Hepatic stellate cell (primary cell): ENCODE measurements around the gene RDH12.
"Not testable (repeated sequence)": the region's sequence is repeated elsewhere in the genome, so short reads cannot be mapped to it uniquely, and the experiment has no call there.

Source experiments
- DNase-seq: peaks from one replicate; pipeline ENCODE4 v3.0.0; 2011; ENCODE audit warnings: low spot score

RDH12 gene

DNA sequence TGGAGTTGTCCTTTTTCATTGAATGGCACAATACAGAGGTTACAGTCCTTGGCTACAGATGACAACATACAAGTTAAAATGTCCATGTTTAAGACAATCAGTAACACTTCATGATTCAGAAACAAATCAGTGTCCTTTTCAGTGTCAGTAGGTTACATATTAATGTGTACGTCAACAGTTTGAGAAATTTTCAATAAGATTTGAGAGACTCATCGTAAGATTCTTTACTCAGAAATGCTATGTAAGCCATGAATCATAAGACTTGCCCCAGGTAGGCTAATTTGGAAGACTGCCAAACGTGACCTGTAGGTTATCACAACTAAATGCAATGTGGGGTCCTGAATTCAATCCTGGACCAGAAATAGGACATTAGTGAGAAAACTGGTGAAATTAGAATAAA lies 3.5 kb downstream of the RDH12 start:
- no peak for DNase-seq

DNA sequence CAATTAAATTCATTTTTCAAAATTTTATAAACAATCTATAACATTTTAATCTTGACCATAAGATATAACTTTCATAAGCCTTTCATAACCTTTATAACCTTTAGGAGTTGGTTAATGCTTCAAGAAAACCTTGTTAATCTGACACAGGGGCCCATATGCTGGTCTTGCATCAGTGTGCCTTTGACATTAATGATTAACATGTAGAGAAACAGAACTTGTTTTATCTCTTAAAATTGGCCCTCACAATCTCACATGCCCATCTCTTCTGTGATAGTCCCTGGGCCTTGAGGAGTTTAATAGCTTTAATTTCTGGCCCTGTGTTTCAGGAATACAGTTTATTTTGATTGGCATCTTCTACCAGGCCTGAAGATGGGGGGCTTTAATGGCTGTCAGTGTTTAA lies 7.7 kb downstream of the RDH12 start:
- not testable (repeated sequence) for DNase-seq

DNA sequence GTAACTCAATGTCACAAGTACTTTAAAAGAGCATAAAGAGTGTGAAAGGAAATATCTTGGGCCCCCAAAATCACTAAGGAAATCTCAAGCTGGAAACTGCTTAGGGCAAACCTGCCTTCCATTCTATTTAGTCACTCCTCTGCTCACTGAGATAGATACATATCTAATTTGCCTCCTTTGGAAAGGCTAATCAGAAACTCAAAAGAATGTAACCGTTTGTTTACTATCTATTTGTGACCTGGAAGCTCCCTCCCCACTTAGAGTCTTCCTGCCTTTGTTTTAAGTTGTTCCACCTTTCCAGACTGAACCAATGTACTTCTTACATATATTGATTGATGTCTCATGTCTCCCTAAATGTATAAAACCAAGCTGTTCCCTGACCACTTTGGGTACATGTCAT lies 8.1 kb downstream of the RDH12 start:
- DNase-seq, result not testable (repeated sequence)

DNA sequence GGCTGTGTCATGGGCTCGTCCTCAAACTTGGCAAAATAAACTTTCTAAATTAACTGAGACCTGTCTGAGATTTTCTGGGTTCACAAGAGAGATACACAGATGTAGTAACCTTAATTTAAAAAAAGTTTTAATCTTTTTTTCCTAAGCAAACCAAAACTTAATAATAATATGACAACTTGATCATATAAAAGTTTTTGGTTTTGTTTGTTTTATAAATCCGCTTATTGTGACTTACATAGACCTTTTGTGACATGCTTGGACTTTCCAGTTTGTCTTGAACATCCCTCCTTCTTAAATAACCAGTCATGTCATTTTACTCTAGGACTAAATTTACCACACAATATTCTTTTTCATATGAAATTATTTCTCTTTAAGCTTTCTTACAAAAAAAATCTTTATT lies 8.5 kb downstream of the RDH12 start:
- DNase-seq, result no peak

DNA sequence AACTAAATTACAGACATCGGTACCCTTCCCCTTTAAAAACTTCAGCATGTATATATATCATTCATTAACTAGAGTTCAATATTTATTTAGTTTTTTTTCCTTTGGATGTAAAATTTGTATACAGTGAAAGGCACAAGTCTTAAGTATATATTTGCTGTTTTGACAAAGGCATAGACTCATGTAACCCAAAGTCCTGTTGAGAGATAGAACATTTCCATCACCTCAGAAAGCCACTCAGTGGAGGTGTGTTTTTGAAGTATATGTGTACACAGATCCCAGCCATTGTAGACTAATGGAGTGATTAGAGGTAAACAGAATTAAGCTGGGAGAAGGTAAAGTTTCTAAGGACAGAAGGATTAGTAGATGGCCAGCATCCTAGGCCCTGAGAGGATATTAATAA lies 15.4 kb downstream of the RDH12 start:
- no peak for DNase-seq

DNA sequence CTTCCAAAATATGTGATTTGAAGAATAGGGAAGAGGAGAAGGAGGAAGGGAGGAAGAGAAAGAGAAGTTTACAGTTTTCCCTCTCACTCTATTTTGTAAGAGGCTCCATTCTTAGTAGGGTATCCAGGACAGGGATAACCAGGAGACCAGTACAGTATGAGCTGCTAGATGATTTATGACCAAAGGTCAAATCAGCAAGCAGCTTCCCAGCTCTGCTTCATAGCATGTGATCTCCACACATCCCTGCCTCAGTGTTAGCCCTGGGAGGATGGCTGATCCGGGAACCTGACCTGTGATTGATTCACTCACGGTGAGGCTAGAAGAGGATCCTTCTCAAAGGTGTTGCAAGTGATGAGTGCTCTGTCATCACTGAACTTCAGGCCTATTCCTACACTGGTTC lies 16.6 kb downstream of the RDH12 start:
- no peak for DNase-seq

DNA sequence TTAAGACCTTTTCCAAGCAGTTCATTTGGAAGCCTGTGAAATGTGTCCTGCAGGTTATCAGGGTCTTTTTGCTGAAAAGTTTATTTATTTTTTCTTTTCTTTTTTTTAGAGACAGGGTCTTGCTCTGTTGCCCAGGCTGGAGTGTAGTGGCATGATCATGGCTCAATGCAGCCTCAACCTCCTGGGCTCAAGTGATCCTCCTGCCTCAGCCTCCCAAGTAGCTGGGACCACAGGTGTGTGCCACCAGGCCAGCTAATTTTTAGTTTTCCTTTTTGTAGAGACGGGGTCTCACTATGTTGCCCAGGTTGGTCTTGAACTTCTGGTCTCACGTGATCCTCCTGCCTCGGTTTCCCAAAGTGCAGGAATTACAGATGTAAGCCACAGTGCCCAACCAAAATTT lies 17.7 kb downstream of the RDH12 start:
- DNase-seq, result not testable (repeated sequence)

DNA sequence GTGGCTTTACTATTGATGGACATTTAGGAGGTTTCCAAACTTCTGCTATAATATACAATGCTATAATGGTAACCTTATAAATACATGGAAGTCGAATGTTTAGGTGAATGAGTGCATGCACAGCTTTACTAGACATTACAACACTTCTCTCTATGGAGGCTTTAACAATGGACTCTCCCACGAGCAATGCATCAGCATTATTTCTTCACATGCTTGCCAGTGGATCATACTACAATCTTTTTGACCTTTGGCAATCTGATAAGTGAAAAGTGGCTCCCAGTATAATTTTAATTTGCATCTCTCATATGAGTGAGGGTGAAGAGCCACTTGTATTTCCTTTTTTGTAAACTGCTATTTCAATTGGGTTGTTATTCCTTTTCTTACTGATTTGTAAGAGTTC lies 18.2 kb downstream of the RDH12 start:
- no peak for DNase-seq

DNA sequence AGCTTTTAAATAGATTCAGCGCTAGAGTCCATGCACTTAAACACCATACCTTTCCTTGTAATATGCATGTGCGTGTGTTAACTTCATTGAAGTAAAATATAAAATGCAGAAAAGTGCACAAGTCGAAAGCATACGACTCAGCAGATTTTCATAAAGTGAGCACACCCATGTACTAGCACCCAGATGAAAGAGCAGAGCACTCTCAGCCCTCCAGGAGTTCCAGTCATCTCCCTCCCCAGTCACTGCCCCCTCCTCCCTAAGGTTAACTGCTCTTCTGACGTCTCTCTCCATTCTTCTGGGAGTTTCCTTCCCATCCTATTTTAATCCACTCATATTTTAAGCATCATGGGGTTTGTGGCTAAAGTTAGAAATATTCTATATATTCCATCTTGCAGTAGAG lies 20.2 kb downstream of the RDH12 start:
- DNase-seq, result no peak

DNA sequence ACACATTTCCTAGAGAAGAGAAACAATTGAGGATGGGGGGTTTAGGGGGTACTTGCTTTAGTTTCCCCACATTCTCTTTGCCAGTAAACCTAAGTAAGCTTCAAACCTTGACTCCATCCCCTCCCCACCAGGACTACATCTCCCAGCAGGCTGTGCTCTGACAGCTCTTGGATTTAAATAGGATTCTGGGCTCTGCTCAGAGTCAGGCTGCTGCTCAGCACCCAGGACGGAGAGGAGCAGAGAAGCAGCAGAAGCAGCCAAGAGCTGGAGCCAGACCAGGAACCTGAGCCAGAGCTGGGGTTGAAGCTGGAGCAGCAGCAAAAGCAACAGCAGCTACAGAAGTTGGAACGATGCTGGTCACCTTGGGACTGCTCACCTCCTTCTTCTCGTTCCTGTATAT lies 20.6 kb downstream of the RDH12 start:
- DNase-seq, result peak; percentile 38

DNA sequence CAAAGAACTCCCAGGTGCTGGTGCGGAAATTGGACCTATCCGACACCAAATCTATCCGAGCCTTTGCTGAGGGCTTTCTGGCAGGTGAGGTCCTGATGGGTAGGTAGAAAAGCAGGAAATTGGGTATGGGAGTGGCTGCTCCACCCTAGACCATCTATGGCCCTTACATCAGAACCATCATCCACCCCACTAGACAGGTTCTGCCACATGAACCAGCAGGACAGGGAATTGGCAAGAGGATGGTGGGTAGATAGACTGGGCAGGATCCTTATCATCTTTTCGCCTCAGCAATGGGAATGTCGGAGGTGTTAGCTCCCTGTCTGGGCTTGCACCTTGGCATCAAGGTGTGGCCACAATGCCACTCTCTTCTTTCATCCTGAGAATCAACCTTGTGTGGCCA lies 23.5 kb downstream of the RDH12 start:
- DNase-seq, result no peak

DNA sequence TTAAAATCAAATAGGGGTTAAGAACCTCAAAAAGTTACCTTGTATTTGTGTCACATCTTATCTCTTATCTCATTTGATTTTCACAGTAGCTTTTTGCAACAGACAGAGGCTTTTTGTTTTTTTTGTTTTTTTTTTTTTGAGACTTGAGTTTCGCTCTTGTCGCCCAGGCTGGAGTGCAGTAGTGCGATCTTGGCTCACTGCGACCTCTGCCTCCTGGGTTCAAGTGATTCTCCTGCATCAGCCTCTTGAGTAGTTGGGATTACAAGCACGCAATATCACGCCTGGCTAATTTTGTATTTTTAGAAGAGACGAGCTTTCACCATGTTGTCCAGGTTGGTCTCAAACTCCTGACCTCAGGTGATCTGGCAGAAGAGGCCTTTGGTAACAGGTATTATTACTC lies 25.7 kb downstream of the RDH12 start:
- DNase-seq, result no peak

DNA sequence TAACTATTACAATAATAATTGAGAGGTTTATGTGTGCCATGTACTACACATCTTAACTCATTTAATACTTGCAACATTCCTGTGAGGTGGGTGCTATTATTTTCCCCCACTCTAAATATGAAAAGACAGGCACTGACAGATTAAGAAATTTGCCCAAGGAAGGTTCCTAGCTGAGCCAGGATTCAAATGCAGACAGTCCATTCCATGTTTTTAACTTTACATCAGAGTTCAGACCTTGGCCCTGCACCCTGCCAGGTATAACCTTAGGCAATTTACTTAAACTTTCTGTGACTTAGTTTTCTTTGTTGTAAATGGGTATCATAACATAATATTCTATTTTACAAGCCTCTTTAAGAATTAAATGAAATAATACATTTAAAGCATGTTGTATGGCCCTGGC lies 26.6 kb downstream of the RDH12 start:
- no peak for DNase-seq

DNA sequence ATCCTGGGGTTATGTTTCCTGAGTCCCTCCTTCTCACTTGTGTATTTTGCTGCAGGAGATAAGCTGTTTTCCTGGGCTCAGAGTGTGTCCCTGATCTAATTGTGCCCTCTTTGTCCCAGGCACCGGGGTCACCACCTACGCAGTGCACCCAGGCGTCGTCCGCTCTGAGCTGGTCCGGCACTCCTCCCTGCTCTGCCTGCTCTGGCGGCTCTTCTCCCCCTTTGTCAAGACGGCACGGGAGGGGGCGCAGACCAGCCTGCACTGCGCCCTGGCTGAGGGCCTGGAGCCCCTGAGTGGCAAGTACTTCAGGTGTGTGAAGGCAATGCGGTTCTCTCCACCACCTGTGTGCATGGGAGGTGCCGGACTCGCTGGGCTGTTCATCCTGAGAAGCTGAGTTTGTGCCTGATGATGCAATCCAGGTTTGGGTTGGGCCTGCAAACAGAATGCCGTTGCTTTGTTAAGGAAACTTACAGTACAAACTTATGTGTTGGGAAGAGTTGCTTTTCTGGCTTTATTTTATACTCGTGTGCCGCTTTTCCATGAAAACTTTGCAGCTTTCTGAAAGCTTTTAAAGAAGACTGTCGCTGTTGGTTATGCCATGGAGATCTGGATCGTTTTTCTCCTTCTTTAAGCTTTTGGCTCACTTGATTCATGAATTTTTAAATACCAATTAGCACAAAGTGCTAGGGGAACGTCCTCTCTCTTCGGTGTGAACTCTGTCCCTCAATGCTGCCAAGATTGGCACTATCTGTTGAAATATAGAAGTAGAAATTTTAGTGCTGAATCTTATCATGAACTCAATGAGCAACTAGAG lies 27.6 kb downstream of the RDH12 start:
- DNase-seq, result no peak

DNA sequence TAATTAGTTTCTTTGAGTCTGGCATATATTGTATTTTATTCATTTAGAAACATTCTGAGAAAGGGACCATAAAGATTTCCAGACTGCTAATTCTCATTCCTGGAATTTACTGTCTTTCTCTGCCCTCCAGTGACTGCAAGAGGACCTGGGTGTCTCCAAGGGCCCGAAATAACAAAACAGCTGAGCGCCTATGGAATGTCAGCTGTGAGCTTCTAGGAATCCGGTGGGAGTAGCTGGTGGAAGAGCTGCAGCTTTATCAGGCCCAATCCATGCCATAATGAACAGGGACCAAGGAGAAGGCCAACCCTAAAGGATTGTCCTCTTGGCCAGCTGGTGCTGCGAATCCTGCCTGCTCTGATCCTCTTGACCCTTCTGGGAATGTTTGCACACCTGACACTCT lies 31.9 kb downstream of the RDH12 start:
- no peak for DNase-seq

DNA sequence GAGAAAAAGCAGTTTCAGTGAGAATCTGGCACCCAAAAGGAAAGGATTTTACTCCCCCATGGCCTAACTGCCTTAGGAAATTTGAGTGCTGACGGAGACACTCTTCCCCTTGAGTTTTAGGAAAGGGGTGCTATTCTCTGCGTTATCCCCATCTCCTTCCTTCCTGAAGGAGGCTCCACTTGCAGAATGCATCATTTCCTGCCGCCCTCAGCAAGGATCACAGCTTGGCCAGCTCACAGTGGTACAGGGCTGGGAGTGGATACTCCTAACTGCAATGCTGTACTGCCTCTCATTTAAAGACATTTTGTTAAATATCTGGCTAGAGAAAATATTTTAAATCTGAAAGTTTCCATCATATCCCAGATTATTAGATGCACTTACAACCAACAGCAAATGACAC lies 33.0 kb downstream of the RDH12 start:
- no peak for DNase-seq

DNA sequence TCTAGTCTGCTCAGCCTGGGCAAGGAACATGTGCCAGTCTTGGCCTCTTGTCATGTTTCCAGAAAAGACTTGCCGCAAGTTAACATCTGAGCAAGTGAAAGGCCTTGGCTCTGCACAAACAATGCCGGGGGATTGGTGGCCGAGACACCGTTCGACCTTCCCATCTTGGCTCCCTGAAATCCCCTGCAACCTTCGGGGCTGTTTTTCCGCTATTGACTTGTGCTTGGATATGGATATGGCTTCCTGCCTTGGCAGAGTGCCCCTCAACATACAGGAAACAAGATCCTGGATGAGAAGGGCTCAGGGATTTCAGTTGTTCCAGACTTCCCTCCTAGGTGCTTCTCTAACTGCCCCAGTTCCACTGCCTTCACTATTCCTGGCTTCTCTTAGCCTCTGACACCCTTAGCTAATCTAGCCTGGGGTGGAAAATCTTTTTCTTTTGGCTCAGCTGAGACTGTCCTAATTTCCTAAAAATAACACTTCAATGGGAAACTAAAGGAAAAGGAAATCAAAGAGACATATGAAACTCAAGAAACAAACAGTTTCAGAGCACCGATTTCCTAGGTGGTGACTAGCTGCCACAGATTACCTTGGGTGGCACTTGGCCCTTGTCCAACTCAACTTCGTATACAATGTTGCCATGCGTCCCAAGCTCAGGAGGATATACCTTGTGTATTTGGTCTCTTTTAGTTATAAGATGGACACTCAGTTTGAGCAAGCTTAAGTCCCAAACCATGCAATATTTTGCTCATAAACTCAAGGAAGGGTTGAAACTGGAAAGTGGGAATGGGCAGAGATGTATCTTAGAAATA lies 33.9 kb downstream of the RDH12 start:
- no peak for DNase-seq

DNA sequence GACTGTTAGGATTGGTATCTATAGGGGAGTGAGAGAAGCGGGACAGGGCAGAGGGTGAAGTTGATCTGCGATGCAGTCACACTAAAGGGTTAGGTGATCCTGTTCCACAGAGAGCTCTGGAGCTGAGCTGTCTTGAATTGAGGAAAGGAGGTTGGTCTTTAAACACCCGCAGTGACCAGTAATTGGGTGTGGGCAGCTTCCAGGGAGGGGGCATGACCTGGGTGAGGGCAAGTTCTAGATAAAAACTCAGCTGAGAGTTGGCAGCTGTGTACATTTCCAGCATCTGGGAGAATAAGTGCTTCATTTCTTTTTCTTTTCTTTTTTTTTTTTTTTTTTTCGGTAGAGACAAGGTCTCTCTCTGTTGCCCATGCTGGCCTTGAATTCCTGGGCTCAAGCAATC lies 35.1 kb downstream of the RDH12 start:
- DNase-seq, result no peak

DNA sequence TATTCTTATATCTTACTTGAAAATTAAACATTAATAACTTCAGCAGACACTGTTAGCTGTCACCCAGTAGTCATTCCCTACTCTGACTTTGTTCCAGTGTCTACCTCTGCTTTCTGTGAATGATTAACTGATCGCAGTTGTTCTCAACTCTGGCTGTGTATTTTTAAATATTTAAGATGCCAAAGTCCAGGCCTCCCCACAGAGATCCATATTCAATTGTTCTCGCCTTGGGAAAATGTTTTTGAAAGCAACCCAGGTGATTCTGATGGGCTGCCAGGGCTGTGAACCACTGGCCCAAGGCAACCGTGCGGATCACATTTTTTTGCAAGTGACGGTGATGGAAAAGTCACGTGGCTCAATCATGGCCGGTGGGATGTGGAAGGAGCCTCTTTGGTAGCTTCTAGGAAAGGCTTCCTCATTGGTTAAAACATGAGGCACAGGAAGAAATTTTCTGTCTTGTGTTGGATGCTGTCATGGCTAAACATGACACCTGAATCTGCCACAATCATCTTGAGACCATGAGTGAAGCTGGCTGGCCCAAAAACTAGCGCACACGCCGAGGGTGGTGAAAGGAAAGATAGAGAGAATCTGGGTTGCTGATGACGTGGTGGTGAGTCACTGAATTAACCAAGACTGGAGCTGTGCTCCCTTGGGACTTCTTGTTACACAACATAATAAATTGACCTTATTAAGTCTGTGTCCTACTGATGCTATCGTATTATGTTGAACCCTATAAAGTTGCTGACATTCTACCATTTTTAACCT lies 37.2 kb downstream of the RDH12 start:
- peak; percentile 84 for DNase-seq

DNA sequence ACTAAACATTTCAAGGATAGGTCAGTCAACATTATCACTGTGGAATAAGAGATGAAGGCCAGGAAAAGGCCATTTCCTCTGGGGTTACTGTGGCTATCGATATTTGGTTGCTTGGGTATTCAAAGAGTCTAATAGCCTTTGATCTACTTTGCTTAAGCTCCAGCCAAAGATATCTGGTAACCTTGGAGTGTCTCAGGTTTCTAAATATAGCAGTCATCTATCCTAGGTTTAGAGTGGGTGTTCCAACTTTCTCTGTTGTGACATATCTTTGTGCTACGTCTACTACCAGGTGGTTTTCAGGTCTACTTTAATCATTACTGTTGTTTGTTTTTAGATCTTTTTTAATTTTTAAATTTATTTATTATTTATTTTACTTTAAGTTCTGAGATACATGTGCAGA lies 42.4 kb downstream of the RDH12 start:
- no peak for DNase-seq

DNA sequence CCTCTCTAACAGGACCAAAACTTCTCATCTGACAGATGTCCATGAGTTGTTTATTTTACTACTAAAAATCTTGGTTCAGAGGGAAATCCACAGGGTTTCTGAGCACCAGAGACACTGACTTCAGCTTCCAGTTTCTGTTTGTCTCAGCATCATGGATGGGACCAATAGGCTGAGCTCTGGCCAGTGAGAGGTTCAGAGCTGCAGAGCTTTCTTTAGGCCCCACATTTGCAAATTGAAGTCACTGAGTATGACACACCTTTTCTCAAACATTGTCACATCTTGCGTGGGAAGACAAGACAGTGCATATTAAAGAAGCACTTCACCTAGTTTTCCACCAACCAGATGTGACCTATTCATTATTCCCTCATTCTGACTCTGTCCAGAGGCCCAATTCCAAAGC lies 45.2 kb downstream of the RDH12 start:
- DNase-seq, result no peak

DNA sequence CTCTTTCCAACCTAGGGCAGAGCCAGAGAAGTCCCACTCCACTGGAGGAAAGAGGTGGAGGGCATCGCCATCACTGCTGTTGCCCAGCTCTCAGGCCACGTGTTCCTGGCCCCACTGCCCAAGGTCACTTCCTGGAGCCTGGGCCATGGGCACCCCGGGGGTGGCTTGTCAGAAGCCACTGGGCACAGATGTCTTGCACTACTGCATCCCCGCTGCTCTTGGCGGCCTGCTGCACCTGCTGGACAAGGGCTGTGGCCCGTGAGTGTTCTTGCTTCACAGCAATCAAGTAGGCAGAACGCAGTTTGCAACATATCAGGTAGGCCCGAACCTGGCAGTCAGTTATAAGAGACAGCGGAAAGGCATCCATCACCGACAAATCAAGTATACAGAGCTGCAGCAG lies 46.6 kb downstream of the RDH12 start:
- DNase-seq, result no peak
